ENCODE measurements around the gene PGLYRP1.

GRCh38 chr19:46020819-46021125, 2.1 kb downstream of the PGLYRP1 start:
- no peak for TF ChIP-seq CTCF (IDR thresholded peaks at IDR 0.05)
- no peak for TF ChIP-seq POLR2A (IDR thresholded peaks at IDR 0.05)
